Nephron (organoid): ENCODE results near the gene MET.
A peak's percentile ranks its signal among the peaks of the same experiment; 100 is the strongest.

Experiments
- H3K27ac Mint-ChIP-seq, 3 experiments: 2 replicates each; pipeline ENCODE4 v1.8.0; 2020; ENCODE audit warnings: mixed read lengths in 3 of 3, mild to moderate bottlenecking in 2 of 3, moderate library complexity in 1 of 3
- H3K27me3 Mint-ChIP-seq: 2 replicates; pipeline ENCODE4 v1.8.0; 2021; ENCODE audit warnings: low read depth, mild to moderate bottlenecking, moderate library complexity, mixed read lengths
- H3K36me3 Mint-ChIP-seq: 2 replicates; pipeline ENCODE4 v1.8.0; 2020; ENCODE audit warnings: low read depth, mixed read lengths
- H3K4me1 Mint-ChIP-seq: 2 replicates; pipeline ENCODE4 v1.8.0; 2020; ENCODE audit warnings: mixed read lengths
- H3K4me3 Mint-ChIP-seq, 3 experiments: 2 replicates each; pipeline ENCODE4 v1.8.0; 2020; ENCODE audit warnings: mild to moderate bottlenecking in 3 of 3, mixed read lengths in 3 of 3, moderate library complexity in 2 of 3
- H3K9me3 Mint-ChIP-seq: 2 replicates; pipeline ENCODE4 v1.8.0; 2020; ENCODE audit warnings: mixed read lengths
- TF ChIP-seq, protein P1 (sequence below), 3 experiments: fragments of 200-600 bp; sonication (generic); IDR thresholded peaks; one replicate each; pipeline ENCODE4 v1.5.0; 2021; ENCODE audit warnings: antibody characterized with exemption in 3 of 3; ENCODE audit not compliant: unreplicated experiment in 3 of 3

The MET gene

GRCh38 chr7:116733924-116734580 lies 62.1 kb downstream of the MET start:
- H3K27me3 Mint-ChIP-seq, result no peaks in the 10 kb centered on the region
- peak overlapping the region in 1 of 3 experiments; percentile 49 for H3K4me3 Mint-ChIP-seq
- H3K4me1 Mint-ChIP-seq, result peaks cover 70% of the 10 kb centered on the region
- TF ChIP-seq, protein P1, sequence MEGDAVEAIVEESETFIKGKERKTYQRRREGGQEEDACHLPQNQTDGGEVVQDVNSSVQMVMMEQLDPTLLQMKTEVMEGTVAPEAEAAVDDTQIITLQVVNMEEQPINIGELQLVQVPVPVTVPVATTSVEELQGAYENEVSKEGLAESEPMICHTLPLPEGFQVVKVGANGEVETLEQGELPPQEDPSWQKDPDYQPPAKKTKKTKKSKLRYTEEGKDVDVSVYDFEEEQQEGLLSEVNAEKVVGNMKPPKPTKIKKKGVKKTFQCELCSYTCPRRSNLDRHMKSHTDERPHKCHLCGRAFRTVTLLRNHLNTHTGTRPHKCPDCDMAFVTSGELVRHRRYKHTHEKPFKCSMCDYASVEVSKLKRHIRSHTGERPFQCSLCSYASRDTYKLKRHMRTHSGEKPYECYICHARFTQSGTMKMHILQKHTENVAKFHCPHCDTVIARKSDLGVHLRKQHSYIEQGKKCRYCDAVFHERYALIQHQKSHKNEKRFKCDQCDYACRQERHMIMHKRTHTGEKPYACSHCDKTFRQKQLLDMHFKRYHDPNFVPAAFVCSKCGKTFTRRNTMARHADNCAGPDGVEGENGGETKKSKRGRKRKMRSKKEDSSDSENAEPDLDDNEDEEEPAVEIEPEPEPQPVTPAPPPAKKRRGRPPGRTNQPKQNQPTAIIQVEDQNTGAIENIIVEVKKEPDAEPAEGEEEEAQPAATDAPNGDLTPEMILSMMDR (IDR thresholded peaks at IDR 0.05; ENCODE audit: unreplicated experiment in 3 of 3), result no peak
- peak overlapping the region; percentile 38 to 74 (median 72) for H3K27ac Mint-ChIP-seq
- no peaks in the 10 kb centered on the region for H3K9me3 Mint-ChIP-seq
- H3K36me3 Mint-ChIP-seq, result no peaks in the 10 kb centered on the region

DNA sequence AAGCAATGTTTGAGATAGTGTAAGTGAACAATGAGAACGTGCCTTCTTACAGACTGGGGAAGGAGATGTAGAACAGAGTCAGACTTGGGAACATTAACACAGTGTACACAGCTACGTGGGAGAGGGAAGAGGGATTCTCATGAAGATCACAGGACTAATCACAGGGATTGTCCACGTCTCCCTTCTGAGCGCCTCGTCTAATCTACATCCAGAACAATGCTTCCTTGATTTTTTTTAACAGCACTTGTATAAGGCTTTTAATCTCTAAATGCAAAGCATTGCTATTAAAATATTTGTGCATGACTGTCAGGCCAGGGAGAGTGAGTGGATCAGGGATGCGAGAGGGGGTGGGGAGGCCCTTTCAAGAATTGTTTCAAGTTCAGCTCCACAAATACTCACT lies 62.7 kb downstream of the MET start:
- H3K4me3 Mint-ChIP-seq, result no peak overlapping the region

GRCh38 chr7:116736927-116737715 lies 65.1 kb downstream of the MET start:
- Mint-ChIP-seq H3K27ac (peak overlapping the region; percentile 5 to 85 (median 59)), H3K4me1 (peaks cover 75% of the 10 kb centered on the region), H3K36me3 (peaks cover 6% of the 10 kb centered on the region), H3K9me3 (no peaks in the 10 kb centered on the region), H3K4me3 (no peak overlapping the region), H3K27me3 (peaks cover 3% of the 10 kb centered on the region)
- TF ChIP-seq, protein P1 (IDR thresholded peaks at IDR 0.05; ENCODE audit: unreplicated experiment in 3 of 3), result no peak

More for the DNA sequence above, 62.7 kb downstream of the MET start:
- H3K4me1 Mint-ChIP-seq, result peaks cover 76% of the 10 kb centered on the region
- H3K36me3 Mint-ChIP-seq, result no peaks in the 10 kb centered on the region
- H3K9me3 Mint-ChIP-seq, result no peaks in the 10 kb centered on the region
- peak overlapping the region; percentile 38 to 74 (median 72) for H3K27ac Mint-ChIP-seq
- TF ChIP-seq, protein P1 (IDR thresholded peaks at IDR 0.05; ENCODE audit: unreplicated experiment in 3 of 3), result no peak
- H3K27me3 Mint-ChIP-seq, result no peaks in the 10 kb centered on the region

- H3K4me3 Mint-ChIP-seq, result no peak overlapping the region
- H3K36me3 Mint-ChIP-seq, result peaks cover 11% of the 10 kb centered on the region
- H3K27ac Mint-ChIP-seq, result peak overlapping the region in 1 of 3 experiments; percentile 65
Measured at GRCh38 chr7:116738378-116738777, 66.4 kb downstream of the MET start.

GRCh38 chr7:116739307-116739706 lies 67.3 kb downstream of the MET start:
- peaks cover 3% of the 10 kb centered on the region for H3K27me3 Mint-ChIP-seq
- no peak overlapping the region for H3K4me3 Mint-ChIP-seq
- H3K27ac Mint-ChIP-seq, result peak overlapping the region in 2 of 3 experiments; percentile 29 to 54
- H3K4me1 Mint-ChIP-seq, result peaks cover 70% of the 10 kb centered on the region
- peaks cover 18% of the 10 kb centered on the region for H3K36me3 Mint-ChIP-seq
- TF ChIP-seq, protein P1 (IDR thresholded peaks at IDR 0.05; ENCODE audit: unreplicated experiment in 3 of 3), result no peak
- peaks cover 9% of the 10 kb centered on the region for H3K9me3 Mint-ChIP-seq

More at GRCh38 chr7:116738378-116738777, 66.4 kb downstream of the MET start:
- Mint-ChIP-seq H3K9me3 (peaks cover 4% of the 10 kb centered on the region), H3K27me3 (peaks cover 3% of the 10 kb centered on the region), H3K4me1 (peaks cover 74% of the 10 kb centered on the region)
- TF ChIP-seq, protein P1 (IDR thresholded peaks at IDR 0.05; ENCODE audit: unreplicated experiment in 3 of 3), result no peak
